Fibroblast of villous mesenchyme (primary cell): Measurements from ENCODE around the gene ADCY2. TPM values are rescaled to one million over a fixed set of nuclear protein-coding genes. Genes with fewer than 3 reads are reported as not detected.

Source experiments
- DNase-seq: peaks from one replicate; pipeline ENCODE4 v3.0.0-alpha.2; 2010; ENCODE audit warnings: low read depth
- H3K4me3 ChIP-seq: 2 replicates; pipeline ENCODE4 v1.5.1; 2011; ENCODE audit warnings: low read depth, mild to moderate bottlenecking, low read length
- CTCF ChIP-seq: IDR thresholded peaks from 2 replicates; pipeline ENCODE4 v1.5.1; 2012; ENCODE audit warnings: low read depth, mild to moderate bottlenecking, low read length; ENCODE audit not compliant: insufficient read depth
- total RNA-seq: library from RNA; depleted of rRNA; stranded (reverse); fragments of >200 nt; gene quantifications from 2 replicates; pipeline ENCODE4 v1.2.3, GENCODE V29; 2012

Gene ADCY2
- total RNA-seq, 1 donor: under 0.01 TPM

DNA sequence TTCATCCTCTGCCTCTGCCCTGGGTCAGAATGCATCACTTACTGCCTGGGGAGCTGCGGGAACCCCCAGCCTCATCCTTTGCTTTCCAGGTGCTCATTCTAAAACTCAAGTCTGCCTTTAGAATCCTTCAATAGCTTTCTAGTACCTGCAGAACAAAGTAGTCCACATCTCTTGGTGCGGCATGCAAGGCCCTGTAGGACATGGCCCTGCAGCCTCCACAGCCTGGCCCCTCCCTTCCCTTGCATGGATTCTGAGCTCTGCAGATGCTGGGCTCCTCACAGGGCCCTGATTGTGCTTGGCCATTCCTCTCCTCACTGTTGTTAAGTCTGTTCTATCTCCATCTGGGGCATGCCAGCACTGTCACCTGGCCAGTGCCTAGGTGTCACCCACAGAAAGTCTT, 141.6 kb downstream of the ADCY2 start:
- no peak for DNase-seq
- no peak for TF ChIP-seq CTCF
- H3K4me3 ChIP-seq: no peak overlapping the region

DNA sequence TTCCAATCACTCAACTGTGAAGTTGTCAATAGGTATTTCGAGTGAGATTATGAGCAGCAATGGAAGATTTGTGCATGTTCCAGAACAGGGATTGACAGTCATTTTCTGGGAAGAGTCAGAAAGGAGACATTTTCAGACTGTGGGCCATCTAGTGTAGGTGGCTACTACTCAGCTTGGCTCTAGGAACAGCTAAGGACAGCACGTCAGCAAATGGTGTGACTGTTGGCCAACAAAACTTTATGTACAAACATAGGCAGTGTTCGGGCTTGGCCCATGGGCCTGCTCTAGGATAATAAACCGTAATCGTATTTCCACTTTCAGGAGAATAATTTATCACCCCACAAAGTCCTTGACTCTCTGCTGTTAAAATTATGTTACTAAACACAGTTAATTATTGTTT, 143.6 kb downstream of the ADCY2 start:
- no peak for DNase-seq
- H3K4me3 ChIP-seq: no peak overlapping the region
- TF ChIP-seq CTCF: no peak

DNA sequence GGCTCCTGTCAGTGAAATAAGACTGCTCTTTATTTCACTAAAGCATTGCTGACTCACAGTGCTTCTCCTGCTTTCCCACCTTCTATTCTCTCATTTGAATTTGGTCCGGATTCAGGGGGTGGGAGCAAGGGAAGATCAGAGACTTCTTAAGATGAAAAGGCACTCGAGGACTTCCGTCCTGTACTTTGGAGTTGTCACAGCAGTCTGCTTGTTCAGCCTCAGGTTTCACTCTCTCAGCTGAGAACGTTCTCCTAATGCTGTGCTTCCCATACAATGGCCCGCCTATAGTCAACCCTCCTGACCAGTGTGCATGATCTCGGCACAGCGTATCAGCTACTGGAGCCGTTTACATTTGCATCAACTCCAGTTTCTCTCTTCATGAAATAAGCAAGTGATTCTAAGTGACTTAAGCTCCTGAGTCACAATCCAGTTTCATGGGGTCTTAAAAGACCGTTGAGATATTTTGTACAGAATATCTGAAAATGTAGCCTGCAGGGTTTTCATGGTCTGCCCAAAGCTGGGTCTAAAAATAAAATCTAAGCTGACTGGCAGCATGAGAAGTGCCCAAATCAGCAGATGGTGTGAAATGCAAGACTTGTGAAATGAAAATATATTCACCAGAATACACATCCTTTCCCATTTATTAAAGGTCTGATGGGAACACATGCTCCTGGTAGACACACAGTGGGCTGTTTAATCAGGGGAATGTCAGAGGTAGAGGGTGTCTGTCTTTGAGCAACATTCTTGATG, 145.0 kb downstream of the ADCY2 start:
- no peak for TF ChIP-seq CTCF
- no peak for DNase-seq
- H3K4me3 ChIP-seq: no peak overlapping the region

- H3K4me3 ChIP-seq: no peak overlapping the region
- DNase-seq: no peak
Measured at GRCh38 chr5:7541898-7542297, 146.0 kb downstream of the ADCY2 start.

DNA sequence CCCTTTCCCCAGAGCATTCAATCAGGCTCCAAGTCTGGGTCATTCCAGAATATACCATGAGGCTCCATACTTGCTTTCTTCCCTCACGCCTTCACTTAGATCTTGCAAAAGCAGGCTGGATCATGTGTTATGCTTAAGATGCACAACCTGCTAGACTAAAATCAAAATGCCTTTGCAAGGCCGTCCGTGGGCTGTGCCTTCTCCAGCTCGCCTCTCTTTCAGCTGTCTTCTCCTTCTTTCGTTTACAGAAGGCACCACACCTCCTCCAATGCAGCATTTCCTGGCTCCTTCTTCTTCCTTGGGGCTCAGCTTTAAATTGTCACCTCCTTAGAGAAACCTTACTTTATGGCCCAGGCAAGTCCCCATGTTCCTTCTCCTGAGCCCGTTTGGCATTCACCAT, 150.6 kb downstream of the ADCY2 start:
- no peak overlapping the region for H3K4me3 ChIP-seq
- DNase-seq: no peak
- no peak for TF ChIP-seq CTCF

More at GRCh38 chr5:7541898-7542297, 146.0 kb downstream of the ADCY2 start:
- TF ChIP-seq CTCF: no peak

GRCh38 chr5:7548596-7548995, 152.7 kb downstream of the ADCY2 start:
- H3K4me3 ChIP-seq: no peak overlapping the region
- no peak for DNase-seq
- TF ChIP-seq CTCF: no peak

DNA sequence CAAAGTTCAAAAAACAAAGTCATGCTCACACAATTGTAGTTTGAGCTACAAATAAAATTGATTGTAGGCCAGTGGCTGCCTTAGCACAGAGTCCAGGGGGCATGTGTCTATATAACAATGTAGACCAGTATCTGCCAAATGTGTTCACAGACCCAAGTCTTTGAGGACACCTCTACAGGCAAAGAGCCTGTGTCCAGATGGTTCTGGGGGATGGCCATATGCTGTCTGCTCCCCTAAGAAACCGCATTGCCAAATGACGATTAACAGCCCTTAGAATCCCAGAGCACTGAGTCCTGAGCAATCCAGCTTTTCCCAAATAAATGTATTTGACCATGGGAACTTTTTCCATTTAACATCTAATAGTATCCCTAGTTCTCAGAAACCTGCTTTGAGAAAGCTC, 169.6 kb downstream of the ADCY2 start:
- no peak overlapping the region for H3K4me3 ChIP-seq
- no peak for DNase-seq
- no peak for TF ChIP-seq CTCF
